AG09309 (cell line): ENCODE data around the gene TTC9C.

Experiments used
- DNase-seq: peaks from one replicate; pipeline ENCODE4 v3.0.0-alpha.2; 2010; ENCODE audit warnings: low read depth
- H3K4me3 ChIP-seq: 2 replicates; pipeline ENCODE4 v1.5.1; 2011; ENCODE audit warnings: mild to moderate bottlenecking, low read depth, low read length, moderate library complexity; ENCODE audit not compliant: control insufficient read depth
- CTCF ChIP-seq: IDR thresholded peaks from 2 replicates; pipeline ENCODE4 v1.5.1; 2011; ENCODE audit warnings: mild to moderate bottlenecking, low read depth, low read length, inconsistent platforms; ENCODE audit not compliant: insufficient read depth, control insufficient read depth; ENCODE audit errors: missing control alignments

Gene TTC9C

GRCh38 chr11:62719302-62719978 lies 8.8 kb upstream of the TTC9C start:
- DNase-seq = no peak
- no peak overlapping the region for H3K4me3 ChIP-seq
- no peak for TF ChIP-seq CTCF

GRCh38 chr11:62721994-62722393 lies 6.3 kb upstream of the TTC9C start:
- no peak for TF ChIP-seq CTCF
- H3K4me3 ChIP-seq = no peak overlapping the region
- DNase-seq = no peak

- no peak for DNase-seq
- H3K4me3 ChIP-seq = peak overlapping the region; percentile 3
- TF ChIP-seq CTCF = no peak
Observed at GRCh38 chr11:62724171-62724570, 4.1 kb upstream of the TTC9C start.

GRCh38 chr11:62725646-62726045 lies 2.6 kb upstream of the TTC9C start:
- no peak for DNase-seq
- no peak for TF ChIP-seq CTCF

GRCh38 chr11:62726156-62726914 lies 2.0 kb upstream of the TTC9C start:
- no peak for DNase-seq
- no peak for TF ChIP-seq CTCF
- H3K4me3 ChIP-seq = peak overlapping the region; percentile 84

More at GRCh38 chr11:62725646-62726045, 2.6 kb upstream of the TTC9C start:
- H3K4me3 ChIP-seq = peak overlapping the region; percentile 84

- H3K4me3 ChIP-seq = peak overlapping the region; percentile 84
- TF ChIP-seq CTCF = no peak
- DNase-seq = no peak
Observed at GRCh38 chr11:62726915-62727164, 1.4 kb upstream of the TTC9C start.
